Stimulated activated CD8-positive, alpha-beta memory T cell treated with anti-CD3 and anti-CD28 coated beads, Interleukin-7, amount 100 ng/mL, for 4 hours (primary cell): ENCODE results near the gene GNG12.
"Not testable (repeated sequence)": the region's sequence is repeated elsewhere in the genome, so short reads cannot be mapped to it uniquely, and the experiment has no call there.

Source experiments
- DNase-seq, 2 donors: peaks; one replicate each; pipeline ENCODE4 v3.0.0-alpha.2; 2020; ENCODE audit warnings: low read depth in 2 of 2

The GNG12 gene

DNA sequence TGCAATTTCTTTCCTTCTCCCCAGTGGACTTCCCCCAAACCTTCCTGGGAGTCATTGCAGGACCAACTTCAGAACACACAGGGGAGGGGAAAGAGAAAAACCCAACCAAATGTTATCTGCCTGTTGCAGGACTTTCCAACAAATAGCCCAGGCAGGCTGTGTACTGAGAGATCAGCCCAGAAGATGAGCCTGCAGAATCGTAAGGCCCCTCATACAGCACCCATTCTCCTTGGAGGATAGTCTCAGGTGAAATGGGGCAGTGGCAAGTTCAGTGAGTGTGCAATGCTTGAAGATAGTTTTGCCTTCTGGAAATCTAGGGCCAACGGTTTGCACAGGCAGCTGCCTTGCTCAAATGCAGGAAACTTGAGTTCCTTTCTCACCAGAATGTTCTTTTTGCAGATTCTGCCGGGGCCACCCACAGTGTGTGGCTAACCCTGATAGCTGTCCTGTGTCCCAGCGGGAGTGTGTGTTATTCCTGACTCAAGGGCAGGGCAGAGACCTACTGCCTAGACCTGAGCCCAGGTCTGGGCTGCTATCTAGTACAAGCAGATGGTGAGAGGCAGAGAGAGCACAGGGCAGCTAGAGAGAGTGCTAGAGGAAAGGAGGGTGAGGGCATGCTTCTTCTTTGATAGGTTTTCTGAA lies 99.5 kb downstream of the GNG12 start:
- DNase-seq: no peak

DNA sequence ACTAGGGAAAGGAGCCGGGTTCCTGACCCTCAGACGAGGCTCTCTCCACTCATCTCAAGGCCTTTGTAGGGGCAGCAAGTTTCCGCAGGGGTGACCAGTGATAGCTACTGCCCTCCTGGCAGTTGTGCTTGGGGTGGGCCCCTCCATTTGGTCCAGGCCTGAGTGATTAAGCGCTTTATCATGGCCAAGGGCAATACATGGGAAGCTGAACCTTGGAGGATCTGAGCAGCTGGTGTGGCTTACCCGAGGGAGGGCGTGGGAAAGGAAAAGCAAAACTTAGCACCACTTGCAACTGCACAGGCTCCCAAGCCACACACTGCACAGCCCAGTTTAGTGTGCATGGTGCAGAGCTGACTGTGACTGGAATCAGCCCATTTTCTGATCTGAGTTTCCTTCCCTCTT lies 100.5 kb downstream of the GNG12 start:
- DNase-seq: no peak

DNA sequence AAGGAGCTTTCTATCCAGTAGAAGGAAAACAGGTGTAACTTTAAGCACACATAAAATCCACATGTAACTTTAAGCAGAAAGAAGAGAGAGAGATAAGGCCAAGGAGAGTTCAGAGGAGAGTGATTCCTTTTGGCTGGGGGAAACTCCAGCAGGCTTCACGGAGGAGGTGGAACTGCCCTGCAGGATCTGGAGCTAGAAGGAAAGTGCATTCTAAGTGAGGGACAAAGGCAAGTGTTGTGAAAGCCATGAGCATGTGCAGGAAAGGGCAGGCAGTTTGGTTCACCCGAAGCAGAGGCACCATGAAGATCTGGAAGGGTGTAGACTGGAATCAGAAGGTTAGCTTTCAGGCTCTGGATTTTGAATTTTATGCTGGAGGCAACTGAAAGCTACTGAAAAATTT lies 101.9 kb downstream of the GNG12 start:
- no peak for DNase-seq

- DNase-seq: not testable (repeated sequence)
Measured at GRCh38 chr1:67730312-67730711, 103.0 kb downstream of the GNG12 start.

- DNase-seq: no peak
Measured at GRCh38 chr1:67729872-67730271, 103.4 kb downstream of the GNG12 start.

DNA sequence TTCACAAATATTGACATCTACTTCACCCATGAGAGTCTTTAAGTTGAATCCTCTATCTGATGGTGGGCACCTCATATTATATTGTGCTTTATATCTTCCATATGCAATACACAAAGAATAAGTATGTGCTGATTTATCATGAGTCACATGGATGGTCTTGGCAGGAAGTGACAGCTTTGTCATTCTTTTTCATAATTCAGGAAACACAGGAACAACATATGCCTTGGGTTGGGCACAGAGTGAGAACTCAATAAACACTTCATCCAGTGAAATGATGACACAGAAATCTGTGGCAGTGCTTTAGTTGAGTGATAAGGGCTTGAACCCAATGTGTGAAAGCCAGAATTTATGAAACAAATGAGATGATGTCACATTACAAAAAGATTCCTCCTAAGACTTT lies 107.0 kb downstream of the GNG12 start:
- DNase-seq: no peak

GRCh38 chr1:67724928-67725560 lies 108.2 kb downstream of the GNG12 start:
- DNase-seq: no peak

DNA sequence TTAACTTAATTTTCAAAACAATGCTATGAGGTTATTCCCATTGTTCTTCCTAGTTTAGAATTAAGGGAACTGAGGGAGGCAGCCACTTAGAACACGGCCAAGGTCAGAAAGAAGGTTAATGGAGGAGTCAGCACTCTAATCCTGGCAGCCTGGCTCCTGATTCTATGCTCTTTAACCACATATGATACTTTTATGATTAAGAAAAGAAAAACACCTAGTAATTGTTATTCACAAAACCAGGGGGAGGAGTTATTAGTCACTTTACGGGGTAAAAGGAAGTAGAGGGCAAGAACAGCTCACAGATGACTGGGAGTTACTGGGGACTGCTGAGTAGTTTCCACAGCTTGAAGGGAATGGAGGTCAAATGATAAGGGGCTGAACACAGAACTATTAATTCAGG lies 109.6 kb downstream of the GNG12 start:
- no peak for DNase-seq

DNA sequence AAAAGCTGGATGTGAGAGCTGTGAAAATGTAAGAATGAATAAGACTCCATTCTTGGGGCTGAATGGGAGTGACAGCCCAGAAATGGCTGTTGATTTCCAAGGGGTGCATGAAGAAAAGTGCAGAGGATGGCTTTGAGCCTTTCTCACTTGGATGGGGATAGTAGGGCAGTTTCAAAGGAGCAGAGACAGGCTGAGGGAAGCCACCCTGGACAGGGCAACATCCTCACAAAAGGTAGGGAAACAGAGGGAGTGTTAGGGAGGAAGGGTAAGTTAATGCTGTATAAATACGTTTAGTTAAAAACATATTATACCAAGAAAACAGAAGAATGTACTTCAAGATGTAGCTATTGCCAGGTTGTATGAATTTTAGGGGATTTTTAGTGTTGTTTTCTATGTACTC lies 110.1 kb downstream of the GNG12 start:
- no peak for DNase-seq

GRCh38 chr1:67722292-67722944 lies 110.8 kb downstream of the GNG12 start:
- DNase-seq: no peak

GRCh38 chr1:67721650-67722291 lies 111.5 kb downstream of the GNG12 start:
- no peak for DNase-seq

DNA sequence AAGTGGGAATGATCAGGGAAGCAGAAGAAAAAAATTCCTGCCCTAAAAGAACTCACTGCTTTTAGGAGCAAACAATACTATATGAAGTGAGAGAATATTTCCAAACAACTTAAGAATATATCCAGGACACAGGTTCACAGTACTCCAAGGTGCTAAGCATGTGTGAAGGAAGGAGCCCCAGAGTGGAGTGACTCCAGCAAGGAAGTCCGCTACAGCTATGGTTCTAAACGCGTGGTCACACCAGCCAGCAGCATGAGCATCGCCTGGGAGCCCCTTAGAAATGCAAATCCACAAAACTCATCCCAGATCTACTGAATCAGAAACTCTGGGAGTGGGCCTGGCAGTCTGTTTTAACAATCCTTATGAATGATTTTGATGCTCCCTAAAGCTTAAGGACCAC lies 112.2 kb downstream of the GNG12 start:
- DNase-seq: no peak

DNA sequence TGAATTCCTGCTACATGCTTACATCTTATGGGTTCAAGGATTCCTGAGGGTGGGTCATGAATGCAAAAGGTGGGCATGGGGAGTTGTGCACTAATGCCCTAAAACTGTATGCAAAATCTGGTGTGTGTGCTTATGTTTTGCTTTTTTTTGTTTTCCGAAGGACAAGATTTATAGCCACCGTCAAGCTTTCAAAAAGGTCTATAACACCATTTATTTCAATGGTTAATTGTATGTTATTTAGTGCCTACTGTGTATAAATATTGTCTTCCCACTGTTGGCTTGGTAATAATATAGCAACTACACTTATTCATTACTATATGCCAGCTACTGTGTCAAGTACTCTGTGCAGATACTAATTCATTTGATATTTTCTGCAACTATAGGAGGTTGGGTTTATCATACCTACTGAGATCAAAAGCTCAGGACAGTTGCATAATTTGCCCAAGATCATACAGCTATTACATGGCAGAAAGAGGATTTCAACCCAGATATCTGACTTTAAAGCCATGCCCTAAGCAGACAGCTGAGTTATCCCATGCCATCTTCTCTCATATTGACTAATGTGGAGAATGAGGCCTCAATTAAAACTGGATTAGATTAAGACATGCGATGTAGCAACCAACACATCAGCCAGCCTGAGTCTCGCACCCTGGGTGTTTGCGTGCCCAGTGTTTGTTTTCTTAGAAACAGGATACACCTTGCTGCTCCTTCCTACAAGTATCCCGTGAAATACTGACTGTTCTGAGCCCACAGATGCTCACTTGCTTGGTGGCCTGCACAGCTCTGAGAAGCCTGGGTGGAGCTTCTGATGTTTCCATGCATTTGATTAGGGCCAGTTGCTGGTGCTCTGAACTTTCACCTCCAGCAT lies 113.7 kb downstream of the GNG12 start:
- DNase-seq: no peak

DNA sequence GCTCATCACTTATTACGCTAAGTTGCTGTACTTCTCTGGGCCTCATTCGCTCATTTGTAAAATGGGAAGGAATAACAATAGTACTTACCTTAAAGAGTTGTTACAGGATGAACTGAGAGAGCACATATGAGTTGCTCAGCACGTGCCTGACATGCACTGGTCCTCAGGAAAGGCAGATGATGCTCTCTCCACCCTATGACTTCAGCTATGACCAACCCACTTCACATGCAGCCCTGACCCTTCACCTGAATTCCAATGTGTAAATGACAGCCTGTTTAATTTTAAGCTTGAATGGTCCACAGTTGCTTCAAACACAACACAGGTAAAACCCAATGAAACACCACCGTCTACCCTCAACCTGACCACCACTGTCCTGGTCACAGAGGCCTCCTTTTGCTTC lies 115.4 kb downstream of the GNG12 start:
- DNase-seq: no peak

- no peak for DNase-seq
Measured at GRCh38 chr1:67716800-67717199, 116.5 kb downstream of the GNG12 start.

DNA sequence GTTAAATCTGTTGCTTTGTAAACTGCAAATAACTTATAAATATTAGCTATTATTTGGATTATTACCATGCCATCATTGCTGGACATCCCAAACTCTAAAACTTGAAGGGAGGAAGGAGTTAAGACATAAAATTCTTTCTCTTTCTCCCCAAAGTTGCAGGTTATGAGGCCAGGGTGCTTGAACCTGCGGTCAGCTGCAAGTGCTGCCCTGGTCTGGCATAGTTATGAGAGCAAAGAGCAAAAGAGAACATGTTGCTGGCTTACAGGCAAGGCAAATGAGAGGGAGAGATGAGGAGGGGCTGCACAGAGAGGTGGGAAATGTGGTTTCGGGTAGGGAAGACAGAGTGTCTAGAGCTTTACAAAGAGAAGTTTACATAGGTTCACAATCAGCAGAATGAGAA lies 117.4 kb downstream of the GNG12 start:
- DNase-seq: no peak

GRCh38 chr1:67713057-67713846 lies 120.0 kb downstream of the GNG12 start:
- DNase-seq: no peak

DNA sequence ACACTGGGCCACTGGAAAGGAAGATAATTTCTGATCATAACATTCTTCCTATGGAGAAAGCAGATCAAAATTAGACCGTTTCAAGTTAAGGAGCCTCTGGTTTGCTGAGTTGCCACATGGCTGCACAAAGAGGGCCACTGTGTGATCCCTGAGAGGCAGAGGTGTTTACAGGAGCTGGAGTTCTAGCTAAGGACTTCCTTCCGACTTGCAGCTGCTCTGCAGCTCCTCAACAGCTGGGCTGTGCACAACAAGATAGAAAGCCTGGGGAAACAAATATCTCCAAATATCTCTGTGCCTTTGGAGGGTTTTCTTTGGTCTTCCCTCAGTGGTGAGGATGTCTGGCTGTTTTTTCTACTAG lies 121.4 kb downstream of the GNG12 start:
- DNase-seq: no peak

DNA sequence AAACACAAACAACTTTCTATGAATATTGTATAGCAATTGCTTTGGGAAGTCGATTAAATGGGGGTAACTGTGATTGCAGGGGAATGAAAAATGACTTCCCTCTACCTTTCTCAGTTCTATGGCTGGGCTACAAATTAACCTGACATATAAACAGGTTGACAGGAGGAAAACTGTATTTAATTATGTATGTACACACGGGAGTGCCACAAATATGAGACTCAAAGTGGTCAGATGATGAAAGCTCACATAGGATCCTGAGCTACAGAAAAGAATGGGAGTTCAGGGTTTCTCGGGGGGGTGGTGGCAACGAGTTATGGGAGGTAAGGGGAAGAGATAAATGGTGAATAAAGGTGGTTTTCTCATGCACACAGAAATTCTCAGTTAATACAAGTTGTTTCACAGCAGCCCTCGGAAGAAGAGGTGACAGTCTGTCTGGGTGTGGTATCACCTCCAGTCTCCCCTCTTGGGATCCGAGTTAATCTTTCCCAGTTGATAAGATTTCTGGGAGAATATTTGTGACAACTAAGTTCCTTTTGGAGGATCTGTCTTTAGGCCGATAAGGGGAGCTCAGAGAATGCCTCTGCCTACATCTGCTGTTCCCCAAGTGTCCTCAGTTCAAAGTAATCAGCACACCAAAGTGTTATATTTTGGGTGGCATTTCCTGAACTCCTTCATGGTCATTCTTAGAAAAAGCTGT lies 122.0 kb downstream of the GNG12 start:
- no peak for DNase-seq

- no peak for DNase-seq
Measured at GRCh38 chr1:67710417-67710816, 122.8 kb downstream of the GNG12 start.

GRCh38 chr1:67708606-67709005 lies 124.7 kb downstream of the GNG12 start:
- DNase-seq: no peak
